HEK293 (cell line): ENCODE results near the gene AP1S1.
A peak's percentile ranks its signal among the peaks of the same experiment; 100 is the strongest.

Source experiments
- CTCF ChIA-PET: fragments of 350-600 bp; formaldehyde crosslinking; extraction: SDS; loops from one replicate; lab custom pipeline; 2021; ENCODE audit warnings: antibody characterized with exemption; lab: Yijun Ruan, JAX
- POLR2A ChIA-PET: fragments of 300-600 bp; formaldehyde crosslinking; extraction: SDS; loops from one replicate; lab custom pipeline; 2020; ENCODE audit warnings: antibody characterized with exemption, inconsistent platforms; lab: Yijun Ruan, JAX
- H3K27ac ChIP-seq: fragments of 200-500 bp; sonication (Bioruptor generic); 2 replicates; pipeline ENCODE4 v1.5.1; 2014; ENCODE audit warnings: low read depth, low read length, control low read depth, inconsistent platforms; ENCODE audit errors: extremely low read depth
- H3K36me3 ChIP-seq, 2 experiments: fragments of 200-500 bp in 1 of 2; sonication (Bioruptor generic) in 1 of 2; 1 replicate in 1 of 2; 2 replicates in 1 of 2; pipeline ENCODE4 v1.5.1; 2014 to 2017; ENCODE audit warnings: inconsistent platforms in 2 of 2, low read length in 2 of 2; ENCODE audit not compliant: control insufficient read depth in 2 of 2, insufficient read depth in 1 of 2
- H3K4me1 ChIP-seq: fragments of 200-500 bp; sonication (Bioruptor generic); 2 replicates; pipeline ENCODE4 v1.5.1; 2014; ENCODE audit warnings: mild to moderate bottlenecking, low read length, inconsistent platforms; ENCODE audit not compliant: control insufficient read depth, insufficient read depth
- H3K4me3 ChIP-seq: 2 replicates; pipeline ENCODE4 v1.5.1; 2011; ENCODE audit warnings: low read depth, mild to moderate bottlenecking, control low read depth, low read length, moderate library complexity
- H3K9me3 ChIP-seq: fragments of 200-500 bp; sonication (Bioruptor generic); 2 replicates; pipeline ENCODE4 v1.5.1; 2014; ENCODE audit warnings: low read depth, low read length, inconsistent platforms; ENCODE audit not compliant: control insufficient read depth, insufficient read depth
- EGR2 ChIP-seq: fragments of 450-650 bp; formaldehyde crosslinking; IDR thresholded peaks from 2 replicates; pipeline ENCODE4 v1.5.1; 2016; ENCODE audit warnings: low read depth, missing biosample characterization, missing genetic modification characterization
- HOXC10 ChIP-seq: sonication (generic); formaldehyde crosslinking; IDR thresholded peaks from 2 replicates; pipeline ENCODE4 v1.8.1; 2023; ENCODE audit warnings: mild to moderate bottlenecking, missing genetic modification reagents
- PRDM6 ChIP-seq: fragments of 450-650 bp; formaldehyde crosslinking; IDR thresholded peaks from 2 replicates; pipeline ENCODE4 v1.5.1; 2017; ENCODE audit warnings: missing biosample characterization, missing genetic modification characterization
- RBAK ChIP-seq: fragments of 450-650 bp; formaldehyde crosslinking; IDR thresholded peaks from 2 replicates; pipeline ENCODE4 v1.5.1; 2016; ENCODE audit warnings: missing biosample characterization, missing genetic modification characterization
- ZFHX2 ChIP-seq: fragments of 450-650 bp; formaldehyde crosslinking; conservative IDR thresholded peaks from 2 replicates; pipeline ENCODE4 v1.5.1; 2016; ENCODE audit warnings: missing biosample characterization, missing genetic modification characterization
- ZNF121 ChIP-seq: fragments of 450-650 bp; formaldehyde crosslinking; IDR thresholded peaks from 2 replicates; pipeline ENCODE4 v1.5.1; 2016; ENCODE audit warnings: missing biosample characterization, missing genetic modification characterization
- ZNF248 ChIP-seq: fragments of 450-650 bp; formaldehyde crosslinking; IDR thresholded peaks from 2 replicates; pipeline ENCODE4 v1.5.1; 2017; ENCODE audit warnings: missing biosample characterization, missing genetic modification characterization
- ZNF311 ChIP-seq: fragments of 450-650 bp; formaldehyde crosslinking; IDR thresholded peaks from 2 replicates; pipeline ENCODE4 v1.5.1; 2017; ENCODE audit warnings: missing biosample characterization, missing genetic modification characterization, borderline replicate concordance
- ZNF335 ChIP-seq: fragments of 450-650 bp; formaldehyde crosslinking; conservative IDR thresholded peaks from 2 replicates; pipeline ENCODE4 v1.5.1; 2016; ENCODE audit warnings: missing biosample characterization, missing genetic modification characterization
- ZNF530 ChIP-seq: fragments of 450-650 bp; formaldehyde crosslinking; IDR thresholded peaks from 2 replicates; pipeline ENCODE4 v1.5.1; 2016; ENCODE audit warnings: low read depth, missing biosample characterization, missing genetic modification characterization
- ZNF544 ChIP-seq: fragments of 450-650 bp; formaldehyde crosslinking; IDR thresholded peaks from 2 replicates; pipeline ENCODE4 v1.5.0; 2017; ENCODE audit warnings: missing biosample characterization, missing genetic modification characterization
- ZNF560 ChIP-seq: fragments of 450-650 bp; formaldehyde crosslinking; IDR thresholded peaks from 2 replicates; pipeline ENCODE4 v1.5.1; 2017; ENCODE audit warnings: missing biosample characterization, missing genetic modification characterization, borderline replicate concordance
- ZNF561 ChIP-seq: fragments of 450-650 bp; IDR thresholded peaks from 2 replicates; pipeline ENCODE4 v1.5.1; 2018; ENCODE audit warnings: missing biosample characterization, missing genetic modification characterization, borderline replicate concordance
- ZNF658 ChIP-seq: fragments of 450-650 bp; formaldehyde crosslinking; IDR thresholded peaks from 2 replicates; pipeline ENCODE4; 2016; ENCODE audit warnings: missing biosample characterization, missing genetic modification characterization
- ZNF792 ChIP-seq: fragments of 450-650 bp; formaldehyde crosslinking; IDR thresholded peaks from 2 replicates; pipeline ENCODE4 v1.5.1; 2016; ENCODE audit warnings: missing biosample characterization, missing genetic modification characterization
- TF ChIP-seq, protein P1 (sequence below): fragments of 450-650 bp; formaldehyde crosslinking; IDR thresholded peaks from 2 replicates; pipeline ENCODE4 v1.5.1; 2016; ENCODE audit warnings: missing biosample characterization, missing genetic modification characterization
- TF ChIP-seq, protein P2 (sequence below): fragments of 450-650 bp; formaldehyde crosslinking; IDR thresholded peaks from 2 replicates; pipeline ENCODE4 v1.5.1; 2016; ENCODE audit warnings: missing biosample characterization, missing genetic modification characterization, low read depth
- TF ChIP-seq, protein P3 (sequence below): fragments of 450-650 bp; formaldehyde crosslinking; IDR thresholded peaks from 2 replicates; pipeline ENCODE4 v1.5.1; 2016; ENCODE audit warnings: missing biosample characterization, missing genetic modification characterization
- TF ChIP-seq, protein P4 (sequence below): fragments of 450-650 bp; IDR thresholded peaks from 2 replicates; pipeline ENCODE4 v1.5.1; 2018; ENCODE audit warnings: missing biosample characterization, mild to moderate bottlenecking, missing genetic modification characterization

Gene AP1S1

GRCh38 chr7:101116898-101117297, 37.4 kb upstream of the AP1S1 start:
- H3K4me3 ChIP-seq = no peak overlapping the region
- H3K27ac ChIP-seq = no peak overlapping the region
- H3K9me3 ChIP-seq = no peaks in the 10 kb centered on the region
- TF ChIP-seq ZNF560 (tag by site-specific recombination) = no peak
- no peak for TF ChIP-seq HOXC10 (CRISPR knock-in tag)
- no peak for TF ChIP-seq RBAK (tag by site-specific recombination)
- TF ChIP-seq, protein P1, sequence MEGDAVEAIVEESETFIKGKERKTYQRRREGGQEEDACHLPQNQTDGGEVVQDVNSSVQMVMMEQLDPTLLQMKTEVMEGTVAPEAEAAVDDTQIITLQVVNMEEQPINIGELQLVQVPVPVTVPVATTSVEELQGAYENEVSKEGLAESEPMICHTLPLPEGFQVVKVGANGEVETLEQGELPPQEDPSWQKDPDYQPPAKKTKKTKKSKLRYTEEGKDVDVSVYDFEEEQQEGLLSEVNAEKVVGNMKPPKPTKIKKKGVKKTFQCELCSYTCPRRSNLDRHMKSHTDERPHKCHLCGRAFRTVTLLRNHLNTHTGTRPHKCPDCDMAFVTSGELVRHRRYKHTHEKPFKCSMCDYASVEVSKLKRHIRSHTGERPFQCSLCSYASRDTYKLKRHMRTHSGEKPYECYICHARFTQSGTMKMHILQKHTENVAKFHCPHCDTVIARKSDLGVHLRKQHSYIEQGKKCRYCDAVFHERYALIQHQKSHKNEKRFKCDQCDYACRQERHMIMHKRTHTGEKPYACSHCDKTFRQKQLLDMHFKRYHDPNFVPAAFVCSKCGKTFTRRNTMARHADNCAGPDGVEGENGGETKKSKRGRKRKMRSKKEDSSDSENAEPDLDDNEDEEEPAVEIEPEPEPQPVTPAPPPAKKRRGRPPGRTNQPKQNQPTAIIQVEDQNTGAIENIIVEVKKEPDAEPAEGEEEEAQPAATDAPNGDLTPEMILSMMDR (tag by site-specific recombination) = no peak
- TF ChIP-seq ZNF544 = no peak
- no peak for TF ChIP-seq ZNF561
- no peak for TF ChIP-seq ZNF335 (tag by site-specific recombination)
- TF ChIP-seq PRDM6 (tag by site-specific recombination) = no peak
- H3K4me1 ChIP-seq = no peaks in the 10 kb centered on the region
- ChIA-PET CTCF (interaction anchor here (0.6 to 1.5 kb wide), 4 partner anchors 21 to 388 kb away, joined by 3 to 8 read pairs (median 5); no protein-coding TSS in a partner anchor), POLR2A (no interaction called here)
- no peaks in the 10 kb centered on the region for H3K36me3 ChIP-seq

- ChIA-PET POLR2A (no interaction called here), CTCF (interaction anchor here (0.5 to 1.1 kb wide), 3 partner anchors 25 to 644 kb away, joined by 3 to 6 read pairs (median 4); no protein-coding TSS in a partner anchor)
- Histone ChIP-seq H3K4me3 (no peak overlapping the region), H3K36me3 (no peaks in the 10 kb centered on the region), H3K27ac (no peak overlapping the region), H3K9me3 (no peaks in the 10 kb centered on the region), H3K4me1 (no peaks in the 10 kb centered on the region)
- TF ChIP-seq, protein P2, sequence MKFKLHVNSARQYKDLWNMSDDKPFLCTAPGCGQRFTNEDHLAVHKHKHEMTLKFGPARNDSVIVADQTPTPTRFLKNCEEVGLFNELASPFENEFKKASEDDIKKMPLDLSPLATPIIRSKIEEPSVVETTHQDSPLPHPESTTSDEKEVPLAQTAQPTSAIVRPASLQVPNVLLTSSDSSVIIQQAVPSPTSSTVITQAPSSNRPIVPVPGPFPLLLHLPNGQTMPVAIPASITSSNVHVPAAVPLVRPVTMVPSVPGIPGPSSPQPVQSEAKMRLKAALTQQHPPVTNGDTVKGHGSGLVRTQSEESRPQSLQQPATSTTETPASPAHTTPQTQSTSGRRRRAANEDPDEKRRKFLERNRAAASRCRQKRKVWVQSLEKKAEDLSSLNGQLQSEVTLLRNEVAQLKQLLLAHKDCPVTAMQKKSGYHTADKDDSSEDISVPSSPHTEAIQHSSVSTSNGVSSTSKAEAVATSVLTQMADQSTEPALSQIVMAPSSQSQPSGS = no peak
Measured at GRCh38 chr7:101118856-101119255, 35.4 kb upstream of the AP1S1 start.

GRCh38 chr7:101119876-101120275, 34.4 kb upstream of the AP1S1 start:
- 0 out of 2 replicates have a peak, but pooled peaks have one; percentile 26 for TF ChIP-seq ZFHX2
- TF ChIP-seq ZNF121 (tag by site-specific recombination) = no peak
- TF ChIP-seq ZNF658 (tag by site-specific recombination) = no peak
- 0 out of 2 replicates have a peak, but pooled peaks have one; percentile 10 for TF ChIP-seq EGR2 (tag by site-specific recombination)
- no peak for TF ChIP-seq ZNF530 (tag by site-specific recombination)
- no peak for TF ChIP-seq ZNF248 (tag by site-specific recombination)
- no peak for TF ChIP-seq ZNF311 (tag by site-specific recombination)
- TF ChIP-seq ZNF792 (tag by site-specific recombination) = no peak
- TF ChIP-seq, protein P3, sequence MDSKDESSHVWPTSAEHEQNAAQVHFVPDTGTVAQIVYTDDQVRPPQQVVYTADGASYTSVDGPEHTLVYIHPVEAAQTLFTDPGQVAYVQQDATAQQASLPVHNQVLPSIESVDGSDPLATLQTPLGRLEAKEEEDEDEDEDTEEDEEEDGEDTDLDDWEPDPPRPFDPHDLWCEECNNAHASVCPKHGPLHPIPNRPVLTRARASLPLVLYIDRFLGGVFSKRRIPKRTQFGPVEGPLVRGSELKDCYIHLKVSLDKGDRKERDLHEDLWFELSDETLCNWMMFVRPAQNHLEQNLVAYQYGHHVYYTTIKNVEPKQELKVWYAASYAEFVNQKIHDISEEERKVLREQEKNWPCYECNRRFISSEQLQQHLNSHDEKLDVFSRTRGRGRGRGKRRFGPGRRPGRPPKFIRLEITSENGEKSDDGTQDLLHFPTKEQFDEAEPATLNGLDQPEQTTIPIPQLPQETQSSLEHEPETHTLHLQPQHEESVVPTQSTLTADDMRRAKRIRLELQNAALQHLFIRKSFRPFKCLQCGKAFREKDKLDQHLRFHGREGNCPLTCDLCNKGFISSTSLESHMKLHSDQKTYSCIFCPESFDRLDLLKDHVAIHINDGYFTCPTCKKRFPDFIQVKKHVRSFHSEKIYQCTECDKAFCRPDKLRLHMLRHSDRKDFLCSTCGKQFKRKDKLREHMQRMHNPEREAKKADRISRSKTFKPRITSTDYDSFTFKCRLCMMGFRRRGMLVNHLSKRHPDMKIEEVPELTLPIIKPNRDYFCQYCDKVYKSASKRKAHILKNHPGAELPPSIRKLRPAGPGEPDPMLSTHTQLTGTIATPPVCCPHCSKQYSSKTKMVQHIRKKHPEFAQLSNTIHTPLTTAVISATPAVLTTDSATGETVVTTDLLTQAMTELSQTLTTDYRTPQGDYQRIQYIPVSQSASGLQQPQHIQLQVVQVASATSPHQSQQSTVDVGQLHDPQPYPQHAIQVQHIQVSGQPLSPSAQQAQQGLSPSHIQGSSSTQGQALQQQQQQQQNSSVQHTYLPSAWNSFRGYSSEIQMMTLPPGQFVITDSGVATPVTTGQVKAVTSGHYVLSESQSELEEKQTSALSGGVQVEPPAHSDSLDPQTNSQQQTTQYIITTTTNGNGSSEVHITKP = no peak
- TF ChIP-seq, protein P4, sequence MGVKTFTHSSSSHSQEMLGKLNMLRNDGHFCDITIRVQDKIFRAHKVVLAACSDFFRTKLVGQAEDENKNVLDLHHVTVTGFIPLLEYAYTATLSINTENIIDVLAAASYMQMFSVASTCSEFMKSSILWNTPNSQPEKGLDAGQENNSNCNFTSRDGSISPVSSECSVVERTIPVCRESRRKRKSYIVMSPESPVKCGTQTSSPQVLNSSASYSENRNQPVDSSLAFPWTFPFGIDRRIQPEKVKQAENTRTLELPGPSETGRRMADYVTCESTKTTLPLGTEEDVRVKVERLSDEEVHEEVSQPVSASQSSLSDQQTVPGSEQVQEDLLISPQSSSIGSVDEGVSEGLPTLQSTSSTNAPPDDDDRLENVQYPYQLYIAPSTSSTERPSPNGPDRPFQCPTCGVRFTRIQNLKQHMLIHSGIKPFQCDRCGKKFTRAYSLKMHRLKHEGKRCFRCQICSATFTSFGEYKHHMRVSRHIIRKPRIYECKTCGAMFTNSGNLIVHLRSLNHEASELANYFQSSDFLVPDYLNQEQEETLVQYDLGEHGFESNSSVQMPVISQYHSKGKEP = no peak
- TF ChIP-seq, all 188 proteins: peak for 2
- CTCF ChIA-PET = interaction anchor here (1.8 kb wide), 1 partner anchor 60 kb away, joined by 6 read pairs; no protein-coding TSS in a partner anchor
- no peak overlapping the region for H3K4me3 ChIP-seq
- H3K36me3 ChIP-seq = no peaks in the 10 kb centered on the region
- no peaks in the 10 kb centered on the region for H3K9me3 ChIP-seq
- no peaks in the 10 kb centered on the region for H3K4me1 ChIP-seq
- no peak overlapping the region for H3K27ac ChIP-seq
- POLR2A ChIA-PET = interaction anchor here (0.6 kb wide), 2 partner anchors 42 to 65 kb away, joined by 3 to 4 read pairs; no protein-coding TSS in a partner anchor
